Stimulated activated naive CD8-positive, alpha-beta T cell treated with anti-CD3 and anti-CD28 coated beads, Interleukin-15, Interleukin-2, amounts not matched to agents 100 ng/mL and 50 ng/mL, for 24 hours (primary cell): ENCODE results near the gene ELMOD3.
A peak's percentile ranks its signal among the peaks of the same experiment; 100 is the strongest.
"Not testable (repeated sequence)": the region's sequence is repeated elsewhere in the genome, so short reads cannot be mapped to it uniquely, and the experiment has no call there.

ENCODE experiments used
- H3K27ac Mint-ChIP-seq: one replicate; pipeline ENCODE4 v1.8.0; 2021; ENCODE audit warnings: mild to moderate bottlenecking, mixed read lengths
- H3K27me3 Mint-ChIP-seq: one replicate; pipeline ENCODE4 v1.8.0; 2021; ENCODE audit warnings: mixed read lengths
- H3K36me3 Mint-ChIP-seq: one replicate; pipeline ENCODE4 v1.8.0; 2021; ENCODE audit warnings: low read depth, mixed read lengths
- H3K4me1 Mint-ChIP-seq: one replicate; pipeline ENCODE4 v1.8.0; 2021; ENCODE audit warnings: low read depth, mixed read lengths
- H3K4me3 Mint-ChIP-seq: one replicate; pipeline ENCODE4 v1.8.0; 2021; ENCODE audit warnings: mild to moderate bottlenecking, mixed read lengths
- H3K9me3 Mint-ChIP-seq: one replicate; pipeline ENCODE4 v1.8.0; 2021; ENCODE audit warnings: mixed read lengths

Gene ELMOD3

DNA sequence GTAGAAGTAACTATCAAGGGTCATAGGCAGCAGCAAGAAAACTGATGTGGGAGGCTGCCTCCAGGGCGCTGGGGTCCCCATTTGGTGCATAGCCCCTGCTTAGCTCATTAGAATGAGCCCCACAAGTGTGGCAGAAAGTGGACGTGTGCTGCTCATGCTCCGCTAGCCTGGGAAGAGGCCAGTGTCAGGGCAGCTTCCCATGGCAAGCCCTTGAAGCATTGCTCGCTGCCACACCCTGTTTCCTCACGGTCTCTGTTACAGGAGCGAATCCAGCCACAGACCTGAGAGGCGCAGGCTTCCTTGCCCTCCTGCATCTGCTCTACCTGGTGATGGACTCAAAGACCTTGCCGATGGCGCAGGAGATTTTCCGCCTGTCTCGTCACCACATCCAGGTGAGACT lies 22.5 kb downstream of the ELMOD3 start:
- Mint-ChIP-seq H3K27ac (no peak overlapping the region), H3K36me3 (peaks cover 57% of the 10 kb centered on the region)

DNA sequence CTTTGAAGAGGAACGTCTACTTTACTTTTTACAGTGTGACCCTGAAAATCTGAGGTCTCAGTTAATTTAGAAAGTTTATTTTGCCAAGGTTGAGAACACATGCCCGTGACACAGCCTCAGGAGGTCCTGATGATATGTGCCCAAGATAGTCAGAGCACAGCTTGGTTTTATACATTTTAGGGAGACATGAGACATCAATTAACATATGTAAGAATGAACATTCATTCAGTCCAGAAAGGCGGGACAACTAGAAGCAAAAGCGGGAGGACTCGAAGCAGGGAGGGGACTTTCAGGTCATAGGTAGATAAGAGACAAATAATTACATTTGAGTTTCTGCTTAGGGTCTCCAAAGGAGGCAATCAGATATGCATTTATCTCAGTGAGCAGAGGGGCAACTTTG lies 23.7 kb downstream of the ELMOD3 start:
- H3K4me1 Mint-ChIP-seq = no peaks in the 10 kb centered on the region
- H3K9me3 Mint-ChIP-seq = no peaks in the 10 kb centered on the region
- H3K27me3 Mint-ChIP-seq = no peaks in the 10 kb centered on the region
- no peak overlapping the region for H3K4me3 Mint-ChIP-seq
- H3K36me3 Mint-ChIP-seq = peaks cover 59% of the 10 kb centered on the region
- no peak overlapping the region for H3K27ac Mint-ChIP-seq

More for the DNA sequence above, 22.5 kb downstream of the ELMOD3 start:
- no peaks in the 10 kb centered on the region for H3K9me3 Mint-ChIP-seq
- H3K27me3 Mint-ChIP-seq = no peaks in the 10 kb centered on the region
- H3K4me1 Mint-ChIP-seq = no peaks in the 10 kb centered on the region
- H3K4me3 Mint-ChIP-seq = no peak overlapping the region

DNA sequence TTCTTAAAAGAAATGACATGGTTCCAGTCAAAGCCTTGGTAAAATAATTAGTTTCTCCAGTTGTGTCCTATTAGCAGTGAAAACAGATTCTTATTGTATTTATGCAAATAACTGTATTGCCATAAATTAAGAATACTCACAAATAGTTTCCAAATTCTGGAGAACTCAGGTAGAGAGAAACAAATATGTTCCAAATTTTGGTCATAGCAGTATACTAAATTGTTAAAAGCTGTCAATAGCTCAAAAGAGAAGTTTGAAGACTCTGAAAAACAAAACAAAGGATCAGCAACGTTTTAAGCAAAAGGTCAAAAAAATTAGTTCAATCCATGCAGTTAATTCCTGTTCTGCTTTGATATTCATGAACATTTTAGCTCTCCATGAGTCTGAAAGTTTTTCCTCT lies 25.5 kb downstream of the ELMOD3 start:
- no peaks in the 10 kb centered on the region for H3K27me3 Mint-ChIP-seq
- peaks cover 5% of the 10 kb centered on the region for H3K4me1 Mint-ChIP-seq
- H3K4me3 Mint-ChIP-seq = no peak overlapping the region
- peaks cover 53% of the 10 kb centered on the region for H3K36me3 Mint-ChIP-seq
- no peaks in the 10 kb centered on the region for H3K9me3 Mint-ChIP-seq
- H3K27ac Mint-ChIP-seq = no peak overlapping the region

DNA sequence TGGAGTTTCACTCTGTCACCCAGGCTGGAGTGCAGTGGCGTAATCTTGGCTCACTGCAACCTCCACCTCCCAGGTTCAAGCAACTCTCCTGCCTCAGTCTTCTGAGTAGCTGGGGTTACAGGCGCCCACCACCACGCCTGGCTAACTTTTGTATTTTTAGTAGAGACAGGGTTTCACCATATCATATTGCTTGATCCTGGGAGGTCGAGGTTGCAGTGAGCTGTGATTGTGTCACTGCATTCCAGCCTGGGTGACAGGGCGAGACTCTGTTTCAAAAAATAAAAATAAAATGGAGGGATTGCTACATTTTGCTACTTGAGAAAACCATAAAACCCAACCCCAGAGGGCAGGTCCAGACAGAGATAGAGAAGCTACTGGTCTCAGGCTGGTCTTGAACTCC lies 28.6 kb downstream of the ELMOD3 start:
- not testable (repeated sequence) for H3K9me3 Mint-ChIP-seq, H3K4me1 Mint-ChIP-seq, H3K4me3 Mint-ChIP-seq, H3K27ac Mint-ChIP-seq, H3K27me3 Mint-ChIP-seq
- peaks cover 54% of the 10 kb centered on the region for H3K36me3 Mint-ChIP-seq

DNA sequence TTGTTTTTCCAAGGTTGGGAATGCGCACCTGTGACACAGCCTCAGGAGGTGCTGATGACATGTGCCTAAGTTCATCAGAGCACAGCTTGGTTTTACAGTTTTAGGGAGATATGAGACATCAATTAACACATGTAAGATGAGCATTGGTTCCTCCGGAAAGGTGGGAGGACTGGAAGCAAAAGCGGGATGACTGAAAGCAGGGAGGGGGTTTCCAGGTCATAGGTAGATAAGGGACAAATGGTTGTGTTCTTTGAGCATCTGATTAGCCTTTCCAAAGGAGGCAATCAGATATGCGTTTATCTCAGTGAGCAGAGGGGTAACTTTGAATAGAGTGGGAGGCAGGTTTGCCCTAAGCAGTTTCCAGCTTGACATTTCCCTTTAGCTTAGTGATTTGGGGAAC lies 29.3 kb downstream of the ELMOD3 start:
- no peaks in the 10 kb centered on the region for H3K27me3 Mint-ChIP-seq
- H3K9me3 Mint-ChIP-seq = no peaks in the 10 kb centered on the region
- no peak overlapping the region for H3K27ac Mint-ChIP-seq
- H3K36me3 Mint-ChIP-seq = peaks cover 49% of the 10 kb centered on the region
- peaks cover 5% of the 10 kb centered on the region for H3K4me1 Mint-ChIP-seq
- H3K4me3 Mint-ChIP-seq = no peak overlapping the region

DNA sequence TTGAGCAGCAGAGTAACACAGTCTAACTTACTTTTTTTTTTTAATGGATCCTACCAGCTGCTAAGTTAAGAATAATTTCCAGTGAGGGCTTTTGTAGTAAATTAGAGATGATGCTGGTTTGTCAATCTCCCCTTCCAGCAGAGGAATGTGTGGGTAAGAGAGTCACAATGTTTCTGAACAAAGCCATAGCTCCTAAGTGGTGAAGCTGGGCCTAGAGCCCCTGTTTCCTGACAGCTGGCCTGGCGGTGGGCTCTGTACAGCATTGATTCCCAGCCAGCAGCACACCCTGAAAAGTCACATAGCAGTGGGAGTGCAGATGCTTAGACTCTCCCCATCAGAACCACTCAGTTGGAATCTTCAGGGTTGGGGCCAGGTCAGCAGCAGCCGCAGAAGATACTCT lies 31.2 kb downstream of the ELMOD3 start:
- Mint-ChIP-seq H3K4me3 (no peak overlapping the region), H3K9me3 (no peaks in the 10 kb centered on the region), H3K36me3 (peaks cover 30% of the 10 kb centered on the region), H3K27me3 (no peaks in the 10 kb centered on the region), H3K27ac (peak overlapping the region; percentile 17), H3K4me1 (peaks cover 5% of the 10 kb centered on the region)

DNA sequence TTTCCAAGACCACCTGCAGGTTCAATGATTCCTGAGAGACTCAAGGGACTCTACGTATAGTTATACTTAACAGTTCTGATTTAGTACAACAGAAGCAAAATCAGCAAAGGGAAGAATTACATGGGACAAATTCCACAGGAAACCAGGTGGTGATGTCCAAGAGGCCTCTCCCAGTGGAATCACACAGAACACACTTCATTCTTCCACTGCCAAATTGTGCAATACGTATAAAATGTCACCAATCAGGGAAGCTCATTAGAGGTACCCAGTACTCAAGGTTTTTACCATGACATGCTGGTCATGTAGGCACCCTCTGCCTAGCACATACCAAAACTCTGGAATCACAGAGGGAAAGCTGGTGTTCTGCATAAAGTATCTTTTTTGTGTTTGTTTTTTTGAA lies 33.2 kb downstream of the ELMOD3 start:
- Mint-ChIP-seq H3K4me3 (no peak overlapping the region), H3K4me1 (peaks cover 10% of the 10 kb centered on the region), H3K36me3 (peaks cover 19% of the 10 kb centered on the region), H3K27me3 (no peaks in the 10 kb centered on the region), H3K9me3 (no peaks in the 10 kb centered on the region), H3K27ac (no peak overlapping the region)

DNA sequence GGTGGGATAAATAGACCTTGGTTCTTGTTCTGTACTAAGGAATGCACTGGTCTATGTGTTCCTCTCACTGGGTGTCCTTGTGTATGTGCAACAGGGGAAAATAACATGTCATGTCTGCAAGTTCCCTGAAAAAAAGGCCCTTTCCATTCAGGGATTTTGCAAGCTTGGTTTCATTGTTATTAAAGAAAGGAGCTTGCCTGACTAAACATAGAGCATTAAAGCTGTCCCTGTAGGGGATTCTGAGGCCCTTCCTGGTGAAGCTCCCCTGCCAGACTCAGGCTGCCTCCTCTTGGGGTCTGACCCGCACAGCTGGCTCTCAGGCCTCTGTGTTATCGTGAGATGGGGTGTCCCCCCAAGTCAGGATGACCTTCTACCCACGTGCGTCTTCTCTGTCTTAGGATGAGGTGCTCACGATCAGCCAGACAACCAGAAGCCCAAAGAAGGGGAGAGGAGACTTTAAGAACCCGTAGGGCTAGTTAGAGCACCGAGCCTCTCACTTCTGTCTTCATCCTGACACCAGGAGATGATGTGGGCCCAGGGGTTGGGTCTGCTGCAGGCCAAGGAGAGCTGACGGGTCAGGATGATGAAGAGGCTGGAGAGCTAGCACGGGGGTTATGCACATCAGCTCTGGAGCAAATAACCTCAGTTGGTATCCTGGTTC lies 34.4 kb downstream of the ELMOD3 start:
- no peak overlapping the region for H3K27ac Mint-ChIP-seq
- H3K4me3 Mint-ChIP-seq = no peak overlapping the region
- no peaks in the 10 kb centered on the region for H3K27me3 Mint-ChIP-seq
- peaks cover 18% of the 10 kb centered on the region for H3K36me3 Mint-ChIP-seq
- peaks cover 10% of the 10 kb centered on the region for H3K4me1 Mint-ChIP-seq
- no peaks in the 10 kb centered on the region for H3K9me3 Mint-ChIP-seq

DNA sequence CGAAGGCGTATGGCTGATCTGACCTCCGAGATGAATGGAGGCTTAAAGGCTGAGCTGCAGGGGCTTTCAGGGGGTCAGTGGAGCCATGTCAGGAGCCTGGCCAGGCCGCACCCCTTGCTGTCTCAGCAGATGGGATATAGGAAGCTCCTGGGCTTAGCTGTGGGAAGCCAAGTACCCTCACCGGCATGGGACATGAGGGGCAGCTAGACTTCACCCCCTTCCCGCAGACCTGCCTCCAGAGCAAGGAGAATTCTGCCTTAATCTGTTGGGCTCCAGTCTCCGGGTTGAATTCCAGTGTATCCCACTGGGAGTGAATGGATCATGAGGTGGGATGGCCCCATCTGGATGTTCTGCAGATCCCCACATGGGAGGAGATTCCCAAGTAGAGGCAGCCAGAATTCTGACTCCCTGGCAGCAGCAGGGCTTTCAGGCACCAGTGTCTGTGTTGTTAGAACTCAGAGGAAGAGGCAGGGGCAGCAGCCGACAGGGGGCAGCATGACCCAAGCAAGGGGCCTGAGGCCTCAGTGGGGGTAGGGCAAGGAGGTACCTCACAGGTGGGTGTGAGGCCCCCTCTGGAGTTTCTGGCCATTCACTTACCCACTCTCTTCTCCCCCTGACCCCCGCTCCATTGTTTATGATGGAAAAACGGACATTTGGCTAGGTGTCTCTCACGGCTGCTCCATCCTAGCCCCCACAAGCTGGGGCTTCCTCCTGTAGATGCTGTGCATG lies 36.5 kb downstream of the ELMOD3 start:
- H3K4me3 Mint-ChIP-seq = no peak overlapping the region
- peaks cover 3% of the 10 kb centered on the region for H3K36me3 Mint-ChIP-seq
- no peak overlapping the region for H3K27ac Mint-ChIP-seq
- no peaks in the 10 kb centered on the region for H3K9me3 Mint-ChIP-seq
- H3K27me3 Mint-ChIP-seq = no peaks in the 10 kb centered on the region
- peaks cover 5% of the 10 kb centered on the region for H3K4me1 Mint-ChIP-seq

DNA sequence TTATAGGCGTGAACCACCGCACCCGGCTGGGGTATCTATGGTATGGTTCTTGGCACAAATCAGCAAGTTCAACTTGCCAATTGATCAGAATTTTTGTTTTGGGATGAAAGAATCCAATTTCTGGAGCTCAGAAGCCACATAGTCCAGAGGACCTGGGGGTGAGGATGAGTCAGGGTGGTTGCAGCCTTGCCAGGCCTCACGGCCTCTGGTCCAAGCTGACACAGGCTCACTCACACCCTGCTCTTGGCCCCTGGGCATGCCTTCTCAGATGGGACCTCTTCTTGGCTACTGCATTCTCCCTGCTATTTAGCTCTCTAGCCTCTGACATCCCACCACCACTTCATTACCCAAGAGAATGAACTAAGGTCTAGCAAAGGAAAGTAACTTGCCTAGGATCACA lies 39.3 kb downstream of the ELMOD3 start:
- Mint-ChIP-seq H3K36me3 (peaks cover 4% of the 10 kb centered on the region), H3K27ac (no peak overlapping the region), H3K9me3 (no peaks in the 10 kb centered on the region), H3K27me3 (no peaks in the 10 kb centered on the region), H3K4me1 (peaks cover 13% of the 10 kb centered on the region), H3K4me3 (no peak overlapping the region)

DNA sequence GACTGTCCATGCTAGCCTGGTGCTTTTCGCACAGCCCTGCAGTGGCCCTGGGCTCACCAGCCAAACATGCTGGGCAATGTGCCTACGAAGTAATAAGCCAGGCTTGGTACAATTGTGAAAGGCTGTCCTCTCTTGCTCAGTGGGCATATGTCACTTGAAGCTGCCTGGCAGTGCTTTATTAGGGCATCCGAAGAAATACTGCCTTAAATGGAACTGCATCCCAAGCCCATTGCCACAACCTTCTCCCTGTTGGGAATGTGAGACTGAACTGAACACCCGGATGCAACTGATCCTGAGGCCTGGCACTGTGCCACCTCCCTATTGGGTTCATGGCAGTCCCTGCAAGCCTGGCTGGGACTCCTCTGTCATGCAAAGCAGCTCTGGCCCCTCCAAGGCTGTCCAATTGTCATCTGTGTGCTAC lies 39.7 kb downstream of the ELMOD3 start:
- Mint-ChIP-seq H3K27ac (no peak overlapping the region), H3K4me3 (no peak overlapping the region), H3K36me3 (peaks cover 4% of the 10 kb centered on the region), H3K27me3 (no peaks in the 10 kb centered on the region), H3K9me3 (no peaks in the 10 kb centered on the region), H3K4me1 (peaks cover 13% of the 10 kb centered on the region)

DNA sequence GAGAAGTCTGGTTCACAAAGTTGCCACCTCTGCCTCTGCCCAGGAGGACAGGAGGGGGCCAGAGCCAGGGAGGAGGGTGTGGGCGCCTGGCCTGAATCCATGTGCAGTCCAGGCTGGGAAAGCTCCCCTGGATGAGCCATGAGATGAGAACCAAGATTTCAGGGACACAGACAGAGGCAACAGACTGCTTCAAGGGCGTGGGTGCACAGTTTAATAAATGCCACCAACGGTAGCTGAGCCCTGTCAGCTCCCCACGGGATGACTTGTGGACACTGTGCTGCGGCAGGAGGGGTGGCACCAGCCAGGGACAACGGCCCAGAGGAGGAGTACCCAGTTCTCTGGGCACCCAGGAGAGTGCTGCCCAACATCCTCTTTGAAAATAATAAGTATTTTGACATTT lies 40.4 kb downstream of the ELMOD3 start:
- Mint-ChIP-seq H3K36me3 (peaks cover 4% of the 10 kb centered on the region), H3K27ac (no peak overlapping the region), H3K27me3 (no peaks in the 10 kb centered on the region), H3K4me1 (peaks cover 13% of the 10 kb centered on the region), H3K9me3 (no peaks in the 10 kb centered on the region), H3K4me3 (no peak overlapping the region)

DNA sequence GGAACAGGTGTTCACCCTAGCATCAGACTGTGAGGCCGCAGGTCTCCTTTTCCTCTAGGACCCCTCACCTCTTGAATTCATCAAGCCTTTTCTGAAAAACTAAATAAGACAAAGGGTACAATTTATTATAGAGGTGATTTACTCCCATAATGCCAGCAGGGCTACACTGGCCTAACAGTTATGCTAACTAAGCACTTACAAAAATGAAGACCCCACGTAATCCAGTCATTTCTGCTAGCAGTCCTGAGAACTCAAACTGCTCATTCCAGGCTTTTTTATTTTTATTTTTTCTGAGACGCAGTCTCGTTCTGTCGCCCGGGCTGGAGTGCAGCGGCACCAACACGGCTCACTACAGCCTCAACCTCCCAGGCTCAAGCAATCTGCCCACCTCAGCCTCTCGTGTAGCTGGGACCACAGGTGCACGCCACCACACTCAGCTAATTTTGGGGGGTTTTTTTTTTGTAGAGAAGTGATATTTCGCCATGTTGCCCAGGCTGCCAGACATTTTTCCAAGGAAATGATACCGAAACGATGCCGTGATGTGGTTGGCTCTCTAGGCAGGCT lies 41.4 kb downstream of the ELMOD3 start:
- H3K9me3 Mint-ChIP-seq = no peaks in the 10 kb centered on the region
- H3K36me3 Mint-ChIP-seq = peaks cover 9% of the 10 kb centered on the region
- no peaks in the 10 kb centered on the region for H3K27me3 Mint-ChIP-seq
- H3K4me3 Mint-ChIP-seq = no peak overlapping the region
- no peak overlapping the region for H3K27ac Mint-ChIP-seq
- H3K4me1 Mint-ChIP-seq = peaks cover 13% of the 10 kb centered on the region

DNA sequence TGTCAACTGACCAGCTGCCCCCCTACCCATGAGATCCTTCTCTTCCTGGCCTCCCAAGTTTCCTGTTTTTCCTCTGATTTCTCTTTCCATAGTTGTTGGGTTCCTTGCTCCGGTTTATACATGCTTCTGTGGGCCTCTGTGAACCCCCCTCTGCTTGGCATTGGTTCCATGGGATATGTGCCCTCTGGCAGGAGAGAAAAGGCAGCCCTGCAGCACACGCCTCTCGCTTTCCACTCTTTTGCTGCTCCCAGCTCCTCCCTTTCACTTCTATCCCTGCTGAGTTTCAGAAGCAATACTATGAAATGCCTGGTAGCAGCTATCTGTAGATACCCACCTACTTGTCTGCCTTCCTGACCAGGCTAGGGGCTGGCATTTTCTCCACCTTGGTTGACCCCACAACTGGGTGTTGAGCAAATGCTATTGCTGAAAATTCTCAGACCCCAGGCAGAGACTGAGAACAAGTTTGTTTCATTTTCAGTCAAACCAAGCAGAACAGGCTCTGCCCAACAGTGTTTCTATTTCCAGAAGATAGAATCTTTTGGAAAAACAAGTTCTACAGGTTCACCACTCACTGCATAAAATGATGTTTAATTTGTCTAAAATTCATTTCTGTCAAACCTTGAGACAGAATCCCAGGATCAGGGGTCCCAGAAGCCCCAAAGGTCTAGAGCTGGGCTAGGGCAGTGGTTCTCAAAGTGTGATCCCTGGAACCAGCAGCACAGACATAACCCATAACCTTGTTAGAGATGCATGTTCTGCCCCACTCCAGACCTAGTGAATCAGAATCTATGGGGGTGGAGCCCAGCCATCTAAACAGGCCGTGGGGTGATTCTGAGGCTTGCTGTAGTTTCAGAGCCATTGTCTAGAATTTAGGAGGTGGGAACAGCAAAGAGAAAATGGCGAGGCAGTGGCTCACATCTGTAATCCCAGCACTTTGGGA lies 42.2 kb downstream of the ELMOD3 start:
- Mint-ChIP-seq H3K27me3 (no peaks in the 10 kb centered on the region), H3K4me3 (no peak overlapping the region), H3K36me3 (peaks cover 10% of the 10 kb centered on the region), H3K27ac (peak overlapping the region; percentile 55), H3K4me1 (peaks cover 13% of the 10 kb centered on the region), H3K9me3 (no peaks in the 10 kb centered on the region)

DNA sequence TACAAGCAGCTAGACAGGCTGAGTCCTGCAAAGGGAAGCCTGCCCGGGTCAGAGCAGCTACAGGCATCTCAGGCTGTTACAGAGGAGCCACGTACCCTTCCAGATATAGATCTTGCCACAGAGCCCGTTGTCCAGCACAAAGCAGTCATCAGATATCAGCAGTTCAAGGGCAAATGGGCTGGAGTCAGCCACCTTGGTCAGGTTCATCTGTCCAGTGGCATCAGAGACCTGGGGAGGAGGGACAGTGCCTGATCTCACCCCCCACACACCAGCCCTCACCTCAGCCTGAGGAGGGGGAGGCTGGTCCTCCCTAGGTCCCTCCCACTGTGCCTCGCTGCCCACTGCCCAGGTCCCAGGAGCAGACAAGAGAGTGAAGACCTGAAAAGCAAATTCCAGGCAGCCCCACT lies 43.4 kb downstream of the ELMOD3 start:
- Mint-ChIP-seq H3K27me3 (no peaks in the 10 kb centered on the region), H3K36me3 (peaks cover 14% of the 10 kb centered on the region), H3K4me1 (peaks cover 8% of the 10 kb centered on the region), H3K27ac (no peak overlapping the region), H3K4me3 (no peak overlapping the region), H3K9me3 (no peaks in the 10 kb centered on the region)
